ENCODE data around the gene CLEC7A. TPM values are rescaled to one million over a fixed set of nuclear protein-coding genes. Genes with fewer than 3 reads are reported as not detected.

The CLEC7A gene
- total RNA-seq, 1 donor: 177 TPM

Other genes starting within 250 kb of the CLEC7A start
- not detected for gene KLRF2, start 248.7 kb downstream of the CLEC7A start, total RNA-seq
- gene CLEC2A, start 197.8 kb downstream of the CLEC7A start, total RNA-seq: not detected
- gene CLEC12A, start 158.8 kb downstream of the CLEC7A start, total RNA-seq: 33.7 TPM
- 14.2 TPM for gene CLEC1B, start 131.1 kb downstream of the CLEC7A start, total RNA-seq
- gene CLEC12B, start 119.6 kb downstream of the CLEC7A start, total RNA-seq: 1.9 TPM
- gene CLEC9A, start 99.5 kb downstream of the CLEC7A start, total RNA-seq: 0.42 TPM
- 0.10 TPM for gene CLEC1A, start 31.2 kb downstream of the CLEC7A start, total RNA-seq
- gene OLR1, start 41.9 kb upstream of the CLEC7A start, total RNA-seq: 104 TPM
- gene TMEM52B, start 48.8 kb upstream of the CLEC7A start, total RNA-seq: 1.4 TPM
- 155 TPM for gene GABARAPL1, start 82.7 kb upstream of the CLEC7A start, total RNA-seq
- gene KLRD1, start 177.7 kb upstream of the CLEC7A start, total RNA-seq: 34.0 TPM

All from mononuclear cell (primary cell).